Measurements from ENCODE around the gene EBNA1BP2. TPM values are rescaled to one million over a fixed set of nuclear protein-coding genes. Genes with fewer than 3 reads are reported as not detected.

EBNA1BP2 gene
- total and polyA plus RNA-seq, 2 of the 4 experiments (the other 2 are of a cell fraction), result 82.8 to 135 TPM

DNA sequence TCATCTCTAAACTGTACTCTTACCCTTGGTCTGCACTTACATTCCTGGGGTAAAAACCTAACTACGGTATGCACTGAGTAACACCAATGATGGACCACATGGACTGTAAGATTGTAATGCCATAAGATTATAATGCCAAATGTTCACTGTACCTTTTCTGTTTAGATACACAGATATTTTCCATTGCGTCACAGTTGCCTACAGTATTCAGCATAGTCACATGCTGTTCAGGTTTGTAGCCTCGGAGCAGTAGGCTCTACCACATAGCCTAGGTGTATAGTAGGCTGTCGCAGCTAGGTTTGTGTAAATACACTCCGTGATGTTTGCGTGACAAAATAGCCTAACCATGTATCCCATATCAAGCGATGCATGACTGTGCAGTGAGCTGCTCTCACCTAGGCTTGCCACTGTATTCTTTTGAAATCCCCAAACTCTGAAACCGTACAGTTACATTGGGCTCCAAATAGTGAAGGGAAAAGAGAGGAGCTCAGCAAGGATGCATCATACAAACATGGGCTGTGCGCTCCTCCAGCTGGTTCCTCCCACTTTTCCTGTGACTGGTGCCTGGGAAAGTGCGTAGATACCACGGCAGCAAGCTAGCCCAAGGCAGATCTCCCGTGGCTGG, 35.3 kb upstream of the EBNA1BP2 start:
- in situ Hi-C loops (cut with MboI; ENCODE audit: low sequenced_read_pairs), result no loop called here
- Histone ChIP-seq H2BK20ac (ENCODE audit: low read depth, low read length) (peak overlapping the region; percentile 100), H4K20me1 (ENCODE audit: insufficient read depth, low read length) (no peaks in the 10 kb centered on the region), H3K36me3 (ENCODE audit: control insufficient read depth, insufficient read depth, low read length) (no peaks in the 10 kb centered on the region), H3K27me3 (ENCODE audit: control insufficient read depth, insufficient read depth, low read length) (no peaks in the 10 kb centered on the region), H3K4ac (ENCODE audit: low read depth, low read length) (peak overlapping the region; percentile 99), H3K4me3 (ENCODE audit: insufficient read depth, low read depth, low read length) (peak overlapping the region; percentile 31; the same call in 1 of the 2 replicates), H3K9ac (ENCODE audit: low read depth, low read length) (peak overlapping the region; percentile 41), H3K9me3 (ENCODE audit: control insufficient read depth, insufficient read depth, low read length) (no peaks in the 10 kb centered on the region), H3K27ac (ENCODE audit: insufficient read depth, low read length) (peak overlapping the region; percentile 97), H3K23ac (ENCODE audit: low read depth, low read length) (peak overlapping the region; percentile 95), H3K79me1 (ENCODE audit: low read depth in 1 of 2, low read length in 2 of 2) (peaks cover 0 to 7% of the 10 kb centered on the region in 2 experiments; a peak in 2 of 4 replicates), H3K4me1 (ENCODE audit: control insufficient read depth, insufficient read depth, low read length) (peaks cover 18% of the 10 kb centered on the region), H2AK5ac (ENCODE audit: low read depth, low read length) (peak overlapping the region; percentile 97), H2BK5ac (ENCODE audit: low read depth, low read length, poor library complexity, severe bottlenecking) (peak overlapping the region; percentile 100), H2BK15ac (ENCODE audit: low read depth, low read length) (peak overlapping the region; percentile 97), H2AK9ac (replicated peaks; ENCODE audit: low read depth, low read length, poor library complexity) (peak overlapping the region; percentile 92), H3K18ac (ENCODE audit: low read depth, low read length) (peak overlapping the region; percentile 94), H3K14ac (replicated peaks; ENCODE audit: low read depth, low read length) (peak overlapping the region; percentile 93), H3K9me1 (ENCODE audit: insufficient read depth, low read length) (peaks cover 27% of the 10 kb centered on the region), H2AFZ (replicated peaks; ENCODE audit: low read length, poor library complexity) (peak overlapping the region; percentile 80), H2BK120ac (ENCODE audit: low read depth, low read length) (peak overlapping the region; percentile 99), H3K4me2 (ENCODE audit: low read depth, low read length) (peak overlapping the region; percentile 74), H4K91ac (ENCODE audit: insufficient read depth, low read depth, low read length) (peak overlapping the region; percentile 98), H4K8ac (ENCODE audit: low read depth in 2 of 2, low read length in 2 of 2) (peak overlapping the region; percentile 78 to 98), H4K5ac (ENCODE audit: low read depth, low read length) (peak overlapping the region; percentile 91), H3K56ac (ENCODE audit: extremely low read depth, insufficient read depth, low read length) (peak overlapping the region; percentile 96)
- BruUV-seq (replicated peaks), result no TSS peak
- ChIA-PET POLR2A (ENCODE audit: unreplicated experiment) (interaction anchor here (0.5 to 1.0 kb wide), 4 partner anchors 10 to 146 kb away, joined by 3 to 5 read pairs (median 4); partner anchors contain the start of gene EBNA1BP2), CTCF (no interaction called here)
- intact Hi-C loops (cut with micrococcal nuclease), result no loop called here
- dilution Hi-C loops (cut with HindIII; ENCODE audit: low sequenced_read_pairs, unreplicated experiment), result no loop called here
- TF ChIP-seq CEBPB (IDR thresholded peaks at IDR 0.05; ENCODE audit: low read depth, low read length) (peak; percentile 92), RCOR1 (IDR thresholded peaks at IDR 0.05; ENCODE audit: insufficient replicate concordance, low read length) (peak; percentile 6)
- TF ChIP-seq, protein P1, sequence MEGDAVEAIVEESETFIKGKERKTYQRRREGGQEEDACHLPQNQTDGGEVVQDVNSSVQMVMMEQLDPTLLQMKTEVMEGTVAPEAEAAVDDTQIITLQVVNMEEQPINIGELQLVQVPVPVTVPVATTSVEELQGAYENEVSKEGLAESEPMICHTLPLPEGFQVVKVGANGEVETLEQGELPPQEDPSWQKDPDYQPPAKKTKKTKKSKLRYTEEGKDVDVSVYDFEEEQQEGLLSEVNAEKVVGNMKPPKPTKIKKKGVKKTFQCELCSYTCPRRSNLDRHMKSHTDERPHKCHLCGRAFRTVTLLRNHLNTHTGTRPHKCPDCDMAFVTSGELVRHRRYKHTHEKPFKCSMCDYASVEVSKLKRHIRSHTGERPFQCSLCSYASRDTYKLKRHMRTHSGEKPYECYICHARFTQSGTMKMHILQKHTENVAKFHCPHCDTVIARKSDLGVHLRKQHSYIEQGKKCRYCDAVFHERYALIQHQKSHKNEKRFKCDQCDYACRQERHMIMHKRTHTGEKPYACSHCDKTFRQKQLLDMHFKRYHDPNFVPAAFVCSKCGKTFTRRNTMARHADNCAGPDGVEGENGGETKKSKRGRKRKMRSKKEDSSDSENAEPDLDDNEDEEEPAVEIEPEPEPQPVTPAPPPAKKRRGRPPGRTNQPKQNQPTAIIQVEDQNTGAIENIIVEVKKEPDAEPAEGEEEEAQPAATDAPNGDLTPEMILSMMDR (conservative IDR thresholded peaks at IDR 0.05; ENCODE audit: low read depth, low read length), result no peak
- TF ChIP-seq, protein P2, sequence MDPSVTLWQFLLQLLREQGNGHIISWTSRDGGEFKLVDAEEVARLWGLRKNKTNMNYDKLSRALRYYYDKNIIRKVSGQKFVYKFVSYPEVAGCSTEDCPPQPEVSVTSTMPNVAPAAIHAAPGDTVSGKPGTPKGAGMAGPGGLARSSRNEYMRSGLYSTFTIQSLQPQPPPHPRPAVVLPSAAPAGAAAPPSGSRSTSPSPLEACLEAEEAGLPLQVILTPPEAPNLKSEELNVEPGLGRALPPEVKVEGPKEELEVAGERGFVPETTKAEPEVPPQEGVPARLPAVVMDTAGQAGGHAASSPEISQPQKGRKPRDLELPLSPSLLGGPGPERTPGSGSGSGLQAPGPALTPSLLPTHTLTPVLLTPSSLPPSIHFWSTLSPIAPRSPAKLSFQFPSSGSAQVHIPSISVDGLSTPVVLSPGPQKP (IDR thresholded peaks at IDR 0.05; ENCODE audit: borderline replicate concordance, low read depth, low read length), result no peak
- TF ChIP-seq, protein P3, sequence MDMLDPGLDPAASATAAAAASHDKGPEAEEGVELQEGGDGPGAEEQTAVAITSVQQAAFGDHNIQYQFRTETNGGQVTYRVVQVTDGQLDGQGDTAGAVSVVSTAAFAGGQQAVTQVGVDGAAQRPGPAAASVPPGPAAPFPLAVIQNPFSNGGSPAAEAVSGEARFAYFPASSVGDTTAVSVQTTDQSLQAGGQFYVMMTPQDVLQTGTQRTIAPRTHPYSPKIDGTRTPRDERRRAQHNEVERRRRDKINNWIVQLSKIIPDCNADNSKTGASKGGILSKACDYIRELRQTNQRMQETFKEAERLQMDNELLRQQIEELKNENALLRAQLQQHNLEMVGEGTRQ (IDR thresholded peaks at IDR 0.05; ENCODE audit: low read depth, low read length), result peak; percentile 68
- WGBS, 2 experiments (ENCODE audit: extremely low coverage in 2 of 2, insufficient read length in 1 of 2), result 80% methylated on average over 4 of the region's 12 CpGs; no CpG with 5 or more reads in 1 of the 2 experiments
- ATAC-seq (ENCODE audit: low read depth) (peak; percentile 2), DNase-seq (peak; percentile 70)

Measured in IMR-90 (cell line).